SK-N-SH (cell line): ENCODE data around the gene GNG4. TPM values are rescaled to one million over a fixed set of nuclear protein-coding genes. Genes with fewer than 3 reads are reported as not detected.

ENCODE experiments used
- CTCF ChIA-PET: fragments of 300-600, 350-600 bp; formaldehyde crosslinking; extraction: SDS; loops from one replicate; lab custom pipeline; 2021; lab: Yijun Ruan, JAX
- POLR2A ChIA-PET: fragments of 350-600 bp; sonication (Branson Sonifier 250); formaldehyde crosslinking; extraction: SDS; loops from one replicate; lab custom pipeline; 2020; ENCODE audit warnings: antibody characterized with exemption, inconsistent platforms; lab: Yijun Ruan, JAX
- DNase-seq: peaks from one replicate; pipeline ENCODE4 v3.0.0; 2012
- H2AFZ ChIP-seq: fragments of 200-600 bp; sonication (generic); 2 replicates; pipeline ENCODE4 v1.8.1; 2016; ENCODE audit warnings: antibody characterized with exemption, mild to moderate bottlenecking, low read depth
- H3F3A ChIP-seq: fragments of 200-600 bp; sonication (generic); replicated peaks from 2 replicates; pipeline ENCODE3; 2016; ENCODE audit warnings: antibody characterized with exemption, mild to moderate bottlenecking; ENCODE audit not compliant: insufficient read depth
- H3K27ac ChIP-seq, 2 experiments: fragments of 200-500 bp in 1 of 2; fragments of 200-600 bp in 1 of 2; sonication (Bioruptor generic) in 1 of 2; sonication (generic), shearing (Covaris generic) in 1 of 2; 2 replicates each; pipeline versions ENCODE4 v1.5.1 to v1.6.1; 2014 to 2016; ENCODE audit warnings: low read depth in 2 of 2, inconsistent platforms in 1 of 2, low read length in 1 of 2, mild to moderate bottlenecking in 1 of 2, mixed read lengths in 1 of 2
- H3K27me3 ChIP-seq: fragments of 200-600 bp; sonication (generic), shearing (Covaris generic); 2 replicates; pipeline ENCODE4 v1.6.1; 2016; ENCODE audit warnings: mixed run types; ENCODE audit not compliant: insufficient read depth
- H3K36me3 ChIP-seq, 2 experiments: fragments of 200-500 bp in 1 of 2; fragments of 200-600 bp in 1 of 2; sonication (Bioruptor generic) in 1 of 2; sonication (generic) in 1 of 2; replicated peaks in 1 of 2; 2 replicates each; pipeline versions ENCODE3 to v1.5.1; 2014 to 2016; ENCODE audit warnings: low read length in 1 of 2, mild to moderate bottlenecking in 1 of 2; ENCODE audit not compliant: insufficient read depth in 2 of 2, control insufficient read depth in 1 of 2
- H3K4me1 ChIP-seq, 2 experiments: fragments of 200-500 bp in 1 of 2; fragments of 200-600 bp in 1 of 2; sonication (Bioruptor generic) in 1 of 2; sonication (generic), shearing (Covaris generic) in 1 of 2; 2 replicates each; pipeline versions ENCODE4 v1.5.1 to v1.6.1; 2014 to 2016; ENCODE audit warnings: low read depth in 1 of 2, low read length in 1 of 2, mixed run types in 1 of 2; ENCODE audit not compliant: insufficient read depth in 2 of 2, control insufficient read depth in 1 of 2
- H3K4me2 ChIP-seq: fragments of 200-600 bp; sonication (generic), shearing (Covaris generic); 2 replicates; pipeline ENCODE4 v1.6.1; 2017; ENCODE audit warnings: mixed run types
- H3K4me3 ChIP-seq, 2 experiments: fragments of 200-500 bp in 1 of 2; fragments of 200-600 bp in 1 of 2; sonication (Bioruptor generic) in 1 of 2; sonication (generic), shearing (Covaris generic) in 1 of 2; 2 replicates each; pipeline versions ENCODE4 v1.5.1 to v1.8.1; 2014 to 2016; ENCODE audit warnings: low read depth in 2 of 2, inconsistent platforms in 1 of 2, low read length in 1 of 2, mild to moderate bottlenecking in 1 of 2, mixed read lengths in 1 of 2, moderate library complexity in 1 of 2
- H3K79me2 ChIP-seq: fragments of 200-600 bp; sonication (generic); 2 replicates; pipeline ENCODE4 v1.8.1; 2017; ENCODE audit warnings: mild to moderate bottlenecking; ENCODE audit not compliant: insufficient read depth
- H3K9ac ChIP-seq: fragments of 200-600 bp; sonication (generic); 2 replicates; pipeline ENCODE4 v1.6.1; 2017; ENCODE audit warnings: mixed run types
- H3K9me2 ChIP-seq: fragments of 200-600 bp; sonication (generic); 2 replicates; pipeline ENCODE4 v1.6.1; 2017; ENCODE audit warnings: mixed run types
- H3K9me3 ChIP-seq: fragments of 200-600 bp; sonication (generic); 2 replicates; pipeline ENCODE4 v1.6.1; 2017; ENCODE audit warnings: mixed run types, mild to moderate bottlenecking, moderate library complexity
- H4K20me1 ChIP-seq: fragments of 200-600 bp; sonication (generic); 2 replicates; pipeline ENCODE4 v1.6.1; 2017; ENCODE audit warnings: mild to moderate bottlenecking, mixed run types; ENCODE audit not compliant: insufficient read depth
- CHD2 ChIP-seq: fragments of 150-350 bp; IDR thresholded peaks from 2 replicates; pipeline ENCODE4 v1.6.1; 2018; ENCODE audit warnings: low read length; ENCODE audit not compliant: partially characterized antibody
- EP300 ChIP-seq, 2 experiments: IDR thresholded peaks; 2 replicates each; pipeline versions ENCODE4 v1.4.0 to v1.6.1; 2012; ENCODE audit warnings: borderline replicate concordance in 1 of 2, low read depth in 1 of 2, low read length in 1 of 2
- FOSL2 ChIP-seq: IDR thresholded peaks from 2 replicates; pipeline ENCODE4 v1.4.0; 2012; ENCODE audit warnings: low read depth, mild to moderate bottlenecking, moderate library complexity, borderline replicate concordance
- FOXJ3 ChIP-seq: sonication (generic); formaldehyde crosslinking; IDR thresholded peaks from 2 replicates; pipeline ENCODE4 v1.5.1; 2020; ENCODE audit warnings: mild to moderate bottlenecking, missing genetic modification reagents
- GATA2 ChIP-seq: sonication (generic); formaldehyde crosslinking; IDR thresholded peaks from 2 replicates; pipeline ENCODE4 v1.5.0; 2020; ENCODE audit warnings: mild to moderate bottlenecking, missing genetic modification reagents
- MXI1 ChIP-seq: IDR thresholded peaks from 2 replicates; pipeline ENCODE4 v1.6.1; 2012; ENCODE audit warnings: mild to moderate bottlenecking, low read depth, low read length, improper control_type of control experiment
- NRF1 ChIP-seq: IDR thresholded peaks from 2 replicates; pipeline ENCODE4 v1.6.1; 2012; ENCODE audit warnings: low read depth, mild to moderate bottlenecking, low read length
- POLR2AphosphoS5 ChIP-seq: IDR thresholded peaks from 2 replicates; pipeline ENCODE4 v1.6.1; 2012; ENCODE audit warnings: low read depth, low read length
- RCOR1 ChIP-seq: fragments of 150-350 bp; IDR thresholded peaks from 2 replicates; pipeline ENCODE4 v1.6.1; 2017; ENCODE audit warnings: antibody characterized with exemption, low read length
- RFX5 ChIP-seq: IDR thresholded peaks from 2 replicates; pipeline ENCODE4 v1.6.1; 2012; ENCODE audit warnings: mild to moderate bottlenecking, improper control_type of control experiment, low read length
- SIN3A ChIP-seq: IDR thresholded peaks from 2 replicates; pipeline ENCODE4 v1.6.1; 2012; ENCODE audit warnings: low read depth, mild to moderate bottlenecking, low read length, moderate library complexity, borderline replicate concordance
- WGBS: methylation state at CpG from one replicate; pipeline ENCODE4 v1.1.6; 2017; ENCODE audit warnings: low lambda C conversion rate; 5-methylcytosine and 5-hydroxymethylcytosine counted together
- polyA plus RNA-seq, 3 experiments: library from polyadenylated mRNA; depleted of rRNA; stranded (reverse); fragments of >200 nt; gene quantifications; 2 replicates each; pipeline ENCODE4 v1.2.3, GENCODE V29; 2012
- TF ChIP-seq, protein P1 (sequence below): IDR thresholded peaks from 2 replicates; pipeline ENCODE4 v1.4.0; 2012; ENCODE audit warnings: low read depth, borderline replicate concordance
- TF ChIP-seq, protein P2 (sequence below): fragments of 150-350 bp; IDR thresholded peaks from 2 replicates; pipeline ENCODE4 v1.6.1; 2016; ENCODE audit warnings: mild to moderate bottlenecking, low read depth, low read length
- TF ChIP-seq, protein P3 (sequence below): IDR thresholded peaks from 2 replicates; pipeline ENCODE4 v1.4.0; 2012; ENCODE audit warnings: low read depth, borderline replicate concordance

The GNG4 gene
- polyA plus RNA-seq, 1 of the 3 experiments (the other 2 are of a cell fraction) = 1.6 TPM

DNA sequence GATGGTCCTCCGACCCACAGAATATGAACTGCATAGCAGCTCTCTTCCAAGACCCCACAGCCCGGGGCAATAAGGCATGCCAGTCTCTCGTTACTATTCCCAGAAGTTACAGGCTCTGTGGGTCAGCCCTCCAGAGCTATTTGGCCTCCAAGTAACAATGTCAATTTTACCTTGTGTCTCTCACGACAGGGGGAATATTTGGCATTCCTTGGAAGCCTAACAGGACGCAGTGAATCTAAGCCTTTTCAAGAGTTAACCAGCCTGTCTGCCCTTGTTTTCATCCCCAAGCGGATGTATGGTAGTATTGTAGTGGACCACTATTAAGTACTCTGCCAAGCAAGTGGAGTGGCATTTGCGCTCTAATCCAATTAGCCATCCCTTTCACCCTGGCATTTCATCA, 24.4 kb upstream of the GNG4 start:
- H3K9me3 ChIP-seq = peaks cover 11% of the 10 kb centered on the region
- 71% methylated on average over 7 of the region's 7 CpGs for WGBS
- H3F3A ChIP-seq = no peaks in the 10 kb centered on the region
- H3K36me3 ChIP-seq = peaks cover 17 to 65% of the 10 kb centered on the region in 2 experiments
- H3K79me2 ChIP-seq = no peaks in the 10 kb centered on the region
- H3K27ac ChIP-seq = no peak overlapping the region
- H3K9ac ChIP-seq = no peak overlapping the region
- ChIA-PET POLR2A (no interaction called here), CTCF (interaction anchor here (1.1 kb wide), 1 partner anchor 16 kb away, joined by 3 read pairs; no protein-coding TSS in a partner anchor)
- DNase-seq = no peak
- no peaks in the 10 kb centered on the region for H3K27me3 ChIP-seq
- H3K4me2 ChIP-seq = no peak overlapping the region
- TF ChIP-seq NRF1 = no peak
- TF ChIP-seq CHD2 = no peak
- TF ChIP-seq, protein P1, sequence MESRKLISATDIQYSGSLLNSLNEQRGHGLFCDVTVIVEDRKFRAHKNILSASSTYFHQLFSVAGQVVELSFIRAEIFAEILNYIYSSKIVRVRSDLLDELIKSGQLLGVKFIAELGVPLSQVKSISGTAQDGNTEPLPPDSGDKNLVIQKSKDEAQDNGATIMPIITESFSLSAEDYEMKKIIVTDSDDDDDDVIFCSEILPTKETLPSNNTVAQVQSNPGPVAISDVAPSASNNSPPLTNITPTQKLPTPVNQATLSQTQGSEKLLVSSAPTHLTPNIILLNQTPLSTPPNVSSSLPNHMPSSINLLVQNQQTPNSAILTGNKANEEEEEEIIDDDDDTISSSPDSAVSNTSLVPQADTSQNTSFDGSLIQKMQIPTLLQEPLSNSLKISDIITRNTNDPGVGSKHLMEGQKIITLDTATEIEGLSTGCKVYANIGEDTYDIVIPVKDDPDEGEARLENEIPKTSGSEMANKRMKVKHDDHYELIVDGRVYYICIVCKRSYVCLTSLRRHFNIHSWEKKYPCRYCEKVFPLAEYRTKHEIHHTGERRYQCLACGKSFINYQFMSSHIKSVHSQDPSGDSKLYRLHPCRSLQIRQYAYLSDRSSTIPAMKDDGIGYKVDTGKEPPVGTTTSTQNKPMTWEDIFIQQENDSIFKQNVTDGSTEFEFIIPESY = no peak
- TF ChIP-seq EP300 (IDR thresholded peaks at IDR 0.05; ENCODE audit: borderline replicate concordance in 1 of 2, low read depth in 1 of 2, low read length in 1 of 2) = no peak
- TF ChIP-seq SIN3A = no peak
- TF ChIP-seq FOXJ3 (CRISPR knock-in tag) = no peak
- no peaks in the 10 kb centered on the region for H4K20me1 ChIP-seq
- no peaks in the 10 kb centered on the region for H3K4me1 ChIP-seq
- H3K9me2 ChIP-seq = no peaks in the 10 kb centered on the region
- H2AFZ ChIP-seq = no peak overlapping the region
- H3K4me3 ChIP-seq = no peak overlapping the region

DNA sequence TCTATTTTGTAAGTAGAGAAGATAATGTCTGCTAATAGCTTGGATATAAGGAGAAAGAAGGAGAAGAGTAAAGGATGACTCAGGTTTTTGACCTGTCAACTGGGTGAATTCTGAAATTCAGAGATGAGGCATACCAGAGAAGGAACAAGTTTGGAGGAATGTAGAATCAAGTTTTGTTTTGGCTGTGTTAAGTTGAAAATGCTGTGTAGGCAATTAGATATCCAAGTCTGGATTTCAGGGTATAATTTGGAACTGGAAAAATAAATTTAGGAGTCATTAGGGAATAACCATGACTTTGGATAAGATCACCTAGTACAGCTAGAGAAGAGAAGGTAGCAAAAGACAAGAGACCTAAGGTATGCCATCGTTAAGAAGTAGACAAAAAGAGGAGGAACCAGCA, 22.4 kb upstream of the GNG4 start:
- no peak overlapping the region for H3K27ac ChIP-seq
- WGBS = 78% methylated on average over 1 of the region's 1 CpG
- no peaks in the 10 kb centered on the region for H4K20me1 ChIP-seq
- H3K9me3 ChIP-seq = peaks cover 11% of the 10 kb centered on the region
- DNase-seq = no peak
- no peak overlapping the region for H3K9ac ChIP-seq
- H3K36me3 ChIP-seq = peaks cover 17 to 63% of the 10 kb centered on the region in 2 experiments
- no peak overlapping the region for H3K4me3 ChIP-seq
- H3K79me2 ChIP-seq = no peaks in the 10 kb centered on the region
- CTCF ChIA-PET = no interaction called here
- H3K4me2 ChIP-seq = no peak overlapping the region
- H3K4me1 ChIP-seq = no peaks in the 10 kb centered on the region
- no peaks in the 10 kb centered on the region for H3K9me2 ChIP-seq
- H2AFZ ChIP-seq = no peak overlapping the region
- H3K27me3 ChIP-seq = no peaks in the 10 kb centered on the region
- TF ChIP-seq POLR2AphosphoS5 (no peak), SIN3A (no peak), RFX5 (no peak), RCOR1 (no peak), MXI1 (no peak), FOSL2 (no peak), GATA2 (CRISPR knock-in tag) (no peak), NRF1 (no peak)
- TF ChIP-seq, protein P2, sequence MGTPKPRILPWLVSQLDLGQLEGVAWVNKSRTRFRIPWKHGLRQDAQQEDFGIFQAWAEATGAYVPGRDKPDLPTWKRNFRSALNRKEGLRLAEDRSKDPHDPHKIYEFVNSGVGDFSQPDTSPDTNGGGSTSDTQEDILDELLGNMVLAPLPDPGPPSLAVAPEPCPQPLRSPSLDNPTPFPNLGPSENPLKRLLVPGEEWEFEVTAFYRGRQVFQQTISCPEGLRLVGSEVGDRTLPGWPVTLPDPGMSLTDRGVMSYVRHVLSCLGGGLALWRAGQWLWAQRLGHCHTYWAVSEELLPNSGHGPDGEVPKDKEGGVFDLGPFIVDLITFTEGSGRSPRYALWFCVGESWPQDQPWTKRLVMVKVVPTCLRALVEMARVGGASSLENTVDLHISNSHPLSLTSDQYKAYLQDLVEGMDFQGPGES = no peak
- TF ChIP-seq, protein P3, sequence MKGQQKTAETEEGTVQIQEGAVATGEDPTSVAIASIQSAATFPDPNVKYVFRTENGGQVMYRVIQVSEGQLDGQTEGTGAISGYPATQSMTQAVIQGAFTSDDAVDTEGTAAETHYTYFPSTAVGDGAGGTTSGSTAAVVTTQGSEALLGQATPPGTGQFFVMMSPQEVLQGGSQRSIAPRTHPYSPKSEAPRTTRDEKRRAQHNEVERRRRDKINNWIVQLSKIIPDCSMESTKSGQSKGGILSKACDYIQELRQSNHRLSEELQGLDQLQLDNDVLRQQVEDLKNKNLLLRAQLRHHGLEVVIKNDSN = no peak
- TF ChIP-seq, all 33 proteins: peak for 0
- no peaks in the 10 kb centered on the region for H3F3A ChIP-seq
- POLR2A ChIA-PET = no interaction called here
